Liver (tissue), 3 donors: ENCODE measurements around the gene PIGH.

ENCODE experiments used
- EGR1 ChIP-seq, 2 donors: IDR thresholded peaks; 2 replicates each; pipeline ENCODE4 v1.6.1; 2016 to 2018; ENCODE audit warnings: antibody characterized with exemption in 2 of 2, low read depth in 2 of 2
- YY1 ChIP-seq: IDR thresholded peaks from 2 replicates; pipeline ENCODE4 v1.6.1; 2016; ENCODE audit warnings: antibody characterized with exemption, mild to moderate bottlenecking
- TF ChIP-seq, protein P1 (sequence below): fragments of 150-350 bp; IDR thresholded peaks from 2 replicates; pipeline ENCODE4 v1.5.1; 2017; ENCODE audit warnings: improper control_type of control experiment, low read depth, low read length; ENCODE audit not compliant: missing input control
- TF ChIP-seq, protein P2 (sequence below): IDR thresholded peaks from 2 replicates; pipeline ENCODE4 v1.6.1; 2016; ENCODE audit warnings: antibody characterized with exemption
- TF ChIP-seq, protein P3 (sequence below): IDR thresholded peaks from 2 replicates; pipeline ENCODE4 v1.6.1; 2016; ENCODE audit warnings: antibody characterized with exemption
- donor health status: healthy.
- donor health status: healthy.

DNA sequence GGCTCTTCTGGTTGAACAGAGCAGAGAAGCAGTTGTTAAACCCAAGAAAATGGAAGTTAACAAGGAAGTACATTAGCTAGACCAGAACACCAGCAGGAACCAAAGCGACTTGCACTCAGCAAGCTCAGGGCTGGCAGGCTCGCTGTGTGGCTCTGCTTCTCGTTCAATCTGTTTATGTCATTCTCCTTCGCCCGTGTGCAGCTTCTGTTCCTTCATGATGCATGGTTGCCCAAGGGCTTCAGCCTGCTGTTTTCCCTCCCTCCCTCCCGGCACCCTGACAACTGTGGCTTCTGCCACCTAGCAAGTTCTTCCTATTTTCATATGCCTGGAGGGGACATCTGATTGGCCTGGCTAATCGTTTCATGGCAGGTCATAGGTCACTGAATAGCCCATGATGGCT lies 25.3 kb downstream of the PIGH start:
- TF ChIP-seq EGR1 (IDR thresholded peaks at IDR 0.05; ENCODE audit: low read depth in 2 of 2) (no peak), YY1 (no peak)
- TF ChIP-seq, protein P1, sequence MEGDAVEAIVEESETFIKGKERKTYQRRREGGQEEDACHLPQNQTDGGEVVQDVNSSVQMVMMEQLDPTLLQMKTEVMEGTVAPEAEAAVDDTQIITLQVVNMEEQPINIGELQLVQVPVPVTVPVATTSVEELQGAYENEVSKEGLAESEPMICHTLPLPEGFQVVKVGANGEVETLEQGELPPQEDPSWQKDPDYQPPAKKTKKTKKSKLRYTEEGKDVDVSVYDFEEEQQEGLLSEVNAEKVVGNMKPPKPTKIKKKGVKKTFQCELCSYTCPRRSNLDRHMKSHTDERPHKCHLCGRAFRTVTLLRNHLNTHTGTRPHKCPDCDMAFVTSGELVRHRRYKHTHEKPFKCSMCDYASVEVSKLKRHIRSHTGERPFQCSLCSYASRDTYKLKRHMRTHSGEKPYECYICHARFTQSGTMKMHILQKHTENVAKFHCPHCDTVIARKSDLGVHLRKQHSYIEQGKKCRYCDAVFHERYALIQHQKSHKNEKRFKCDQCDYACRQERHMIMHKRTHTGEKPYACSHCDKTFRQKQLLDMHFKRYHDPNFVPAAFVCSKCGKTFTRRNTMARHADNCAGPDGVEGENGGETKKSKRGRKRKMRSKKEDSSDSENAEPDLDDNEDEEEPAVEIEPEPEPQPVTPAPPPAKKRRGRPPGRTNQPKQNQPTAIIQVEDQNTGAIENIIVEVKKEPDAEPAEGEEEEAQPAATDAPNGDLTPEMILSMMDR: no peak
- TF ChIP-seq, protein P2, sequence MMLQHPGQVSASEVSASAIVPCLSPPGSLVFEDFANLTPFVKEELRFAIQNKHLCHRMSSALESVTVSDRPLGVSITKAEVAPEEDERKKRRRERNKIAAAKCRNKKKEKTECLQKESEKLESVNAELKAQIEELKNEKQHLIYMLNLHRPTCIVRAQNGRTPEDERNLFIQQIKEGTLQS: no peak
- TF ChIP-seq, protein P3, sequence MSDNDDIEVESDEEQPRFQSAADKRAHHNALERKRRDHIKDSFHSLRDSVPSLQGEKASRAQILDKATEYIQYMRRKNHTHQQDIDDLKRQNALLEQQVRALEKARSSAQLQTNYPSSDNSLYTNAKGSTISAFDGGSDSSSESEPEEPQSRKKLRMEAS: no peak
